T-helper 17 cell (primary cell): Measurements from ENCODE around the gene TRIM75. TPM values are rescaled to one million over a fixed set of nuclear protein-coding genes. Genes with fewer than 3 reads are reported as not detected.
"Not testable (repeated sequence)": the region's sequence is repeated elsewhere in the genome, so short reads cannot be mapped to it uniquely, and the experiment has no call there.

Experiments used
- ATAC-seq: fragments of 150-1000 bp; cut with Tn5 transposase; 2 replicates; pipeline ENCODE4 v1.10.0; 2021; ENCODE audit warnings: mild to moderate bottlenecking, moderate library complexity
- DNase-seq, 3 donors: peaks; one replicate each; pipeline versions ENCODE4 v3.0.0 to v3.0.0-alpha.2; 2020 to 2021
- H3K9me3 ChIP-seq: one replicate; pipeline ENCODE4 v1.7.0; 2013; ENCODE audit warnings: low read length, mild to moderate bottlenecking; ENCODE audit not compliant: control insufficient read depth, poor library complexity, severe bottlenecking
- H3K27ac Mint-ChIP-seq: one replicate; pipeline ENCODE4 v1.8.0; 2022; ENCODE audit warnings: mild to moderate bottlenecking, moderate library complexity, mixed read lengths
- H3K27me3 Mint-ChIP-seq: one replicate; pipeline ENCODE4 v1.8.0; 2022; ENCODE audit warnings: mixed read lengths
- H3K36me3 Mint-ChIP-seq: one replicate; pipeline ENCODE4 v1.8.0; 2022; ENCODE audit warnings: low read depth, mixed read lengths
- H3K4me1 Mint-ChIP-seq: one replicate; pipeline ENCODE4 v1.8.0; 2022; ENCODE audit warnings: mild to moderate bottlenecking, mixed read lengths
- H3K4me3 Mint-ChIP-seq: one replicate; pipeline ENCODE4 v1.8.0; 2022; ENCODE audit warnings: mild to moderate bottlenecking, moderate library complexity, mixed read lengths
- total RNA-seq, 4 donors: library from RNA in 2 of 4; stranded (reverse) in 2 of 4; gene quantifications; one replicate each; pipeline ENCODE4 v1.2.3 and lab custom pipeline; 2022 to 2026

TRIM75 gene
- total RNA-seq, 2 donors from 2014 or later: not detected

DNA sequence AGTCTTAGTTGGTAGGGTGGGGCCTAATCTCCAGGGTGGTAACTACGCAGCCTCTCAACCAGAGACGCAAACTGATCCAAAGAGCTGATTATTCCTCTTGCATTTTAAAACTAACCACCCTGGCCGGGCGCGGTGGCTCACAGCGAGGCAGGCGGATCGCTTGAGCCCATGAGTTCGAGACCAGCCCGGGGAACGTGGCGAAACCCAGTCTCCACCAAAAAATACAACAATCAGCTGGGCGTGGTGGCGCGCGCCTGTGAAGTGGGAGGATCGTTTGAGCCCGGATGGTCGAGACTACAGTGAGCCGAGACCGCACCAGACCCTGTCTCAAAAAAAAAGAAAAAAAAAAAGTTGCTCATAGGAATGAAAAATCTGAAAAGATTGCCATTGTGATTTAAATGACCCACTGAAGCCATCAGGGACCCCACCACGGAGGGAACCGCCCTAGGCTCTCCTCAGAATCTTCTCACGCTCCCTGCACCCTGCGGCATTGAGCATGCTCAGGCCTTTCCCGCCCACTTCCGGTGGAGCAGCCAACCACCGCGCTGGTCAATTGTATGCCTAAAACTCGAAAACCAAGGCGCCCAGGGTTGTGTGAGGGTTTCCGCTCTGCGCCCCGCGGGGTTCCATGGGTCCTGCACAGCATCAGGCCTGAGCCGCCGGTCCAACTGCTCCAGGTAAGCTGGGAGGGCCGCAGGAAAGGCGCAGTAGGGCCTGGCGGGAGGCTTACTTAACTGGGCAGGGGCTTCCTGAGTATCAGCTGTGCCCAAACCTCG lies 22.0 kb upstream of the TRIM75 start, which contains the start of gene TRIM60:
Gene TRIM60, plus strand, starts transcription at position 564 of the 776 bp plus-strand sequence. CDS start 8,074 bp downstream, outside the sequence.
- H3K9me3 ChIP-seq: no peaks in the 10 kb centered on the region
- DNase-seq (no peak), ATAC-seq (no peak)
- peak within 1 kb of the TSS; percentile 2 for H3K27ac Mint-ChIP-seq
- no peaks in the 10 kb centered on the region for H3K36me3 Mint-ChIP-seq
- H3K4me3 Mint-ChIP-seq: no peak within 1 kb of the TSS
- H3K27me3 Mint-ChIP-seq: peaks cover 16% of the 10 kb centered on the region
- H3K4me1 Mint-ChIP-seq: no peaks in the 10 kb centered on the region

DNA sequence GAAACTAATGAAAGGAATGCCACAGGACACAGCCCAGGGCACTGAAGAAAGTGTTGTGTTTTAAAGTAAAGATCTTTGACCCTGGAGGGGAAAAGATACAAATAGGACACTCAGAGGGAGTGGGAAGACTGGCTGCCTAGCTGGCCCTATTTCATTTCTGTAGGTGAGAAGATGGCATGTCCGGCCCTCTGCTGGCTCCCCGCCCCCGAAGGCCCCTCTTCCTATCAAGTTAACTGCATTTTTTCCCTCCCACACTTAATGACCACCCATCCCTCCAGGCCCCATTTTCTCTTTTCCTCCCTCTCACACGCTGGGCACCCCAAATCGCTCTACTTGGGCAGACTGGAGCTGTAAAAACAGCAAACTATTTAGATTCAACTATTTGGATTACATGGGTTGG lies 5.5 kb upstream of the TRIM75 start:
- Mint-ChIP-seq H3K27ac (no peak overlapping the region), H3K4me3 (no peak overlapping the region), H3K36me3 (no peaks in the 10 kb centered on the region), H3K4me1 (no peaks in the 10 kb centered on the region), H3K27me3 (peaks cover 7% of the 10 kb centered on the region)
- no peak for DNase-seq
- no peaks in the 10 kb centered on the region for H3K9me3 ChIP-seq
- ATAC-seq: no peak

DNA sequence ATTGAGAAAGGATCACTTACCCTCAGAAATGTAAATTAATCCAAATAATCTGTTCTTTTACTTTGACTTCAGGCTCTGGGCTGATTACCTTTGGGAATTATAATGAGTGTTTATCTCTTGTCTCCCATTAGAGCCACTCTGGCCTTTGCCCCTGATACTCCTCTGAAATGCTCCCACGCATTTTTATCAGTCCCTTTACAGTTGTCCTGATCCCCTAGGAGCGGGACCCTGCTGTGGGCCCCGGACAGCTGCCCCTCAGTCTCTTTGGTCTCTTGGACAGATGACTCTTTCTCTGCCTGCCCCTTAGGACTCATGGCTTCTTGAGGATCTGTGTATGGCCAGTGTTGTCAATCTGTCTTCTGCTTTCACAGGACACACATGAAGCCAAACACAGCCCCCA lies 1.0 kb upstream of the TRIM75 start:
- Mint-ChIP-seq H3K36me3 (no peaks in the 10 kb centered on the region), H3K27ac (no peak overlapping the region), H3K4me3 (no peak overlapping the region), H3K4me1 (no peaks in the 10 kb centered on the region), H3K27me3 (peaks cover 8% of the 10 kb centered on the region)
- DNase-seq: no peak
- no peaks in the 10 kb centered on the region for H3K9me3 ChIP-seq
- ATAC-seq: no peak

DNA sequence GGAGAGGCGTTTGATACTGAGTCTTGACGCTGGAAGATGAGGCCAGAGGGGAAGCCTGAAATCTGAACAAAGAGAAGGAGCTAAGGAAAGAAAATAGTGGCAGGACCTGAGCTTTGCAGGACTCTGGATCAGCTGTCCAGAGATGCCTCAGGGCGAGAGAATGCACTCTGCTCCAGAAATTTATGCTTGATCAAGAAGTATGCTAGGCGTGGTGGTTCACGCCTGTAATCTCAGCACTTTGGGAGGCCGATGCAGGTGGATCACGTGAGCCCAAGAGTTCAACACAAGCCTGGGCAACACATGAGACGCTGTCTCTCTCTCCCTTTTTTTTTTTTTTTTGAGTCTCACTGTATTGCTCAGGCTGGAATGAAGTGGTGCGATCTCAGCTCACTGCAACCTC lies 1.9 kb downstream of the TRIM75 start:
- H3K27ac Mint-ChIP-seq: no peak overlapping the region
- H3K27me3 Mint-ChIP-seq: peaks cover 12% of the 10 kb centered on the region
- H3K9me3 ChIP-seq: no peaks in the 10 kb centered on the region
- H3K4me1 Mint-ChIP-seq: no peaks in the 10 kb centered on the region
- H3K36me3 Mint-ChIP-seq: no peaks in the 10 kb centered on the region
- H3K4me3 Mint-ChIP-seq: no peak overlapping the region
- DNase-seq (no peak), ATAC-seq (no peak)

DNA sequence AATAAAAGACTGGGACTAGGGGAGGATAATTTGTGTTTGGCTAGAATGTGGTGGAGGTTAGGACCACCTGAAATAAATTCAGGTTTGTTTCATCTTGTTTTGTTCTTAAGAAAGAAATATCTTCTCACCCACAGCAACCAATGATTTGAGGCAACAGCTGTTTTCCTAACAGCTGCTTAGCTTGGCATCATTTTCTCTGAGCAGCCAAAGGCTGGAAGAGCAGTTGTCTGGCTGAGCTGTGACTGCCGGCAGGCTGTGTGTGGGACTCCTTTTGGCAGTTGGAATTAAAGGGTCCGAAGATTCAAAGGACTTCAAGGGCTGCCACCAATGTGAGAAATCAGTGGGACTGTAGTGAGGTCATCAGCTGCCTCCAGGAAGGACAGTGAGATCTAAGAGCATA lies 5.0 kb downstream of the TRIM75 start:
- no peaks in the 10 kb centered on the region for H3K36me3 Mint-ChIP-seq
- no peak overlapping the region for H3K4me3 Mint-ChIP-seq
- H3K9me3 ChIP-seq: no peaks in the 10 kb centered on the region
- peaks cover 4% of the 10 kb centered on the region for H3K27me3 Mint-ChIP-seq
- H3K27ac Mint-ChIP-seq: no peak overlapping the region
- H3K4me1 Mint-ChIP-seq: no peaks in the 10 kb centered on the region
- ATAC-seq: no peak
- DNase-seq: no peak

DNA sequence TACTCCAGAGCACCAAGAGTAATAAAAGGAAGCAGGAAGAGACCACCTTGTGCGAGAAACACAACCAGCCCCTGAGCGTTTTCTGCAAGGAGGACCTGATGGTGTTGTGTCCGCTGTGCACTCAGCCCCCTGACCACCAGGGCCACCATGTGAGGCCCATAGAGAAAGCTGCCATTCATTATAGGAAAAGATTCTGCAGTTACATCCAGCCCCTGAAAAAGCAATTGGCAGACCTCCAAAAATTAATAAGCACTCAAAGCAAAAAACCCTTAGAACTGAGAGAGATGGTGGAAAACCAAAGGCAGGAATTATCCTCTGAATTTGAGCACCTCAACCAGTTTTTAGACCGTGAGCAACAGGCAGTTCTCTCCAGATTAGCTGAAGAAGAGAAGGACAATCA lies 5.7 kb downstream of the TRIM75 start:
- H3K27ac Mint-ChIP-seq: no peak overlapping the region
- H3K36me3 Mint-ChIP-seq: no peaks in the 10 kb centered on the region
- H3K27me3 Mint-ChIP-seq: peaks cover 4% of the 10 kb centered on the region
- no peaks in the 10 kb centered on the region for H3K9me3 ChIP-seq
- DNase-seq: no peak
- H3K4me1 Mint-ChIP-seq: no peaks in the 10 kb centered on the region
- ATAC-seq: no peak
- H3K4me3 Mint-ChIP-seq: no peak overlapping the region

DNA sequence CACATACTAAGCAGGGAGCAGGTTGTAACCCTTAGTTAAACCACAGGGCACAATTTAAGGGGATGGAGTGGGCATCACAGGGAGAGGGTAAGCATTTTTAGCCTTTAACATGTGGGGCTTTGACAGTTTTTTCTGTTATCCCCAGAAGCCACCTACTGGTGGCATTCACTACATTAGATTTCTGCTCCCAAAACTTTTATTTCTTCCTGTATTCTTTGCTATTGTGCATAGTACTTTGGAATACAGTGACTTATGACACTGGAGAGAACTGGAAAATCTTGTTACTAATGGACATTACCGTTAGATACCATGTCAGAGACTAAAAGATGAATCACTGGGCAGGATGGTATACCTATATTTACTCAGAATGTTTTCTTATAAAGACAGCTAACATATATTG lies 7.3 kb downstream of the TRIM75 start:
- H3K9me3 ChIP-seq: no peaks in the 10 kb centered on the region
- ATAC-seq (no peak), DNase-seq (no peak)
- no peak overlapping the region for H3K27ac Mint-ChIP-seq
- H3K36me3 Mint-ChIP-seq: no peaks in the 10 kb centered on the region
- H3K4me1 Mint-ChIP-seq: no peaks in the 10 kb centered on the region
- H3K4me3 Mint-ChIP-seq: no peak overlapping the region
- peaks cover 4% of the 10 kb centered on the region for H3K27me3 Mint-ChIP-seq

DNA sequence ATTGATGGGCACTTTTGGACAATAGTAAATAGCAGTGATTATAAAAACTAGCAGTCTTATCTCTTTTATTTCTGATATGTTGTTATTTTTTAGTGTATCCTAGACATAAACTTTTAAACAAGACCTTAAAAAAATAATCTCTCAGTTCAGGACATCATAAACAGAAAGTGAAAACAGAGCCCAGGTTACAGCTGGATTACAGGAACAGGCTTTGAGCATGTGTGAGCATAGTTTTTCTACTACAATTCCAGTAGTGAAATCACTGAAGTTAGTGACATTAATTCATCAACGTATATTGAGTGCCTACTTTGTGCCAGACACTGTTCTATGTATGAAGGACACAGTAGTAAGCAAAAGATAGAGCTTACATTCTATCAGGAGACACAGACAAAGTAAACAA lies 16.9 kb downstream of the TRIM75 start:
- Mint-ChIP-seq H3K4me3 (no peak overlapping the region), H3K36me3 (peaks cover 3% of the 10 kb centered on the region), H3K27me3 (no peaks in the 10 kb centered on the region), H3K27ac (peak overlapping the region; percentile 3), H3K4me1 (no peaks in the 10 kb centered on the region)
- ATAC-seq: no peak
- H3K9me3 ChIP-seq: no peaks in the 10 kb centered on the region
- no peak for DNase-seq

DNA sequence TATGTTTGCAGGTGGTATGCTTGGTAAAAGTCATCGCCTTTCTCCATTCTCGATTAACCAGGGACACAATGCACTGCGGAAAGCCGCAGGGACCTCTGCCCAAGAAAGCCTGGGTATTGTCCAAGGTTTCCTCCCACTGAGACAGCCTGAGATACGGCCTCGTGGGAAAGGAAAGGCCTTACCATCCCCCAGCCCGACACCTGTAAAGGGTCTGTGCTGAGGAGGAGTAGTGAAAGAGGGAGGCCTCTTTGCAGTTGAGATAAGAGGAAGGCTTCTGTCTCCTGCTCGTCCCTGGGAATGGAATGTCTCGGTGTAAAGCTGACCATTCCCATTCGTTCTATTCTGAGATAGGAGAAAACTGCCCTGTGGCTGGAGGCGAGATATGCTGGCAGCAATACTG lies 19.7 kb downstream of the TRIM75 start:
- H3K27me3 Mint-ChIP-seq, H3K36me3 Mint-ChIP-seq, H3K9me3 ChIP-seq, H3K27ac Mint-ChIP-seq, ATAC-seq, H3K4me1 Mint-ChIP-seq, DNase-seq, H3K4me3 Mint-ChIP-seq: not testable (repeated sequence)

DNA sequence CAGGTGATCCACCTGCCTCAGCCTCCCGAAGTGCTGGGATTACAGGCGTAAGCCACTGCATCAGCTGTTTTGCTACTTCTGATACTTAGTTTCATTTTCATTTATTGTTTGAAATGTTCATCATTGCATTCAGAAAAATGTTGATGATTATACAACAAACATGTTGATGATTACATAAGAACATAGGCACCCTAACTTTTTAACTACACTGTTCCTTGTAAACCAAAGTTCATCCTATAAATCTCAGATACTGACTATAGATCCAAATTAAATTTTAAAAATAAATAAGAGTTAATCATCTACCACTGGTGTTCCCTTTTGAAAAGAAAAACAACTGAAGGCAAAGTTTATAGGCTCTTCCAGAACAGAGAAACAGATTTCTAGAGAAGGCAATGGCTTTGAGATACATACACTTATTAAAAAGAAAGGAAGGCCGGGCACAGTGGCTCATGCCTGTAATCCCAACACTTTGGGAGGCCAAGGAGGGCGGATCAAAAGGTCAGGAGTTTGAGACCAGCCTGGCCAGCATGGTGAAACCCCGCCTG lies 23.4 kb downstream of the TRIM75 start:
- Mint-ChIP-seq H3K27ac (no peak overlapping the region), H3K36me3 (peaks cover 3% of the 10 kb centered on the region), H3K27me3 (no peaks in the 10 kb centered on the region), H3K4me3 (no peak overlapping the region), H3K4me1 (no peaks in the 10 kb centered on the region)
- H3K9me3 ChIP-seq: no peaks in the 10 kb centered on the region
- no peak for DNase-seq
- ATAC-seq: no peak

DNA sequence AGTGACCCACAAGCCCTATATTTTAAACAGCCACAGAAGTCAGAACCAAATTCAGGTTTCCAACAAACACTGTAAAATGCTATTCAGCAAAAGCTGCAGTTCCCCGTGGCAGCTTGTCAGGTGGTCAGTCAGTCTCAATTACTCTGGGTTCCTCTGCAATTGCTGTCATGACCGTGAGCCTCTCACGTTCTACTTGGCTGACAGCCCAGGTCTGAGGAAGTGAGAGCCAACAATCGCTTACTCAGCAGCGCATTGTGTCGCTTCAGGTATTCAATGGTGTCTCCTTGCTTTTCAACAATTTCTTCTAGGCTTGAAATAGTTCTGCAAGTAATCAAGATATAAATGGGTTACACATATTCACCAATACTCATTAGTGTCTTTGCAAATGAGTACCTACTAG lies 25.8 kb downstream of the TRIM75 start:
- no peak for ATAC-seq
- DNase-seq: no peak
- H3K36me3 Mint-ChIP-seq: no peaks in the 10 kb centered on the region

DNA sequence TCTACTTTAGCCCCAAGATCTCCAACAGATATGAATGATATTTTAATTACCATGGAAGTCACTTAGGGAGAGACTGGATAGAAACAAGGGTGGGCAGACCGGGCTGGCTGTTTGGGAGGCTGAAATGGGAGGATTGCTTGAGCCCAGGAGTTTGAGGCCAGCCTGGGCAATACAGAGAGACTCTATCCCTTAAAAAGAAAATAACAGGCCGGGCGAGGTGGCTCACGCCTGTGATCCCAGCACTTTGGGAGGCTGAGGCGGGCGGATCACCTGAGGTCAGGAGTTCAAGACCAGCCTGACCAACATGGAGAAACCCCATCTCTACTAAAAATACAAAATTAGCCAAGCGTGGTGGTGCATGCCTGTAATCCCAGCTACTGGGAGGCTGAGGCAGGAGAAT lies 31.1 kb downstream of the TRIM75 start:
- not testable (repeated sequence) for H3K9me3 ChIP-seq, H3K27me3 Mint-ChIP-seq, H3K4me1 Mint-ChIP-seq, H3K4me3 Mint-ChIP-seq, H3K27ac Mint-ChIP-seq, ATAC-seq, DNase-seq, H3K36me3 Mint-ChIP-seq

More for the DNA sequence above, 25.8 kb downstream of the TRIM75 start:
- H3K4me3 Mint-ChIP-seq: no peak overlapping the region
- no peaks in the 10 kb centered on the region for H3K4me1 Mint-ChIP-seq
- H3K9me3 ChIP-seq: no peaks in the 10 kb centered on the region
- no peaks in the 10 kb centered on the region for H3K27me3 Mint-ChIP-seq
- H3K27ac Mint-ChIP-seq: no peak overlapping the region

DNA sequence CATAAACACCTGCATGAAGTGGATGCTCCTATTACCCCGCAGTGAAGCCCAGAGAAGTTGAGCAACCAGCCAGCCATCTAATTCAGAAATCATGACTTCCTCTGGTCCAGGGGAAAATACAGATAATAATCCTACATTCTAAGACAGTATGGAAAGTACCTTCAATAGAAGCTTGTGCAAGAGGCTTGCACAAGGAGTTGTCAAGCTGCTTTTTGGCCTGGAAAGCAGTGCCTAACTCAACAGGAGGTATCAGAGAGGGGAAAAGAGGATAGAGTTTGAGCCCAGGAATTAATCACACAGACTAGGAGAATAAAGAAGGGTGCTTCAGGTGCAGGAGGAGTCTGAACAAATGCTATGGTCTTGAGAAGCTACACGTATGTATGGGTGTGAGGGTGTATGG lies 32.3 kb downstream of the TRIM75 start:
- H3K9me3 ChIP-seq: no peaks in the 10 kb centered on the region
- H3K36me3 Mint-ChIP-seq: peaks cover 9% of the 10 kb centered on the region
- no peak overlapping the region for H3K4me3 Mint-ChIP-seq
- H3K4me1 Mint-ChIP-seq: peaks cover 5% of the 10 kb centered on the region
- H3K27me3 Mint-ChIP-seq: no peaks in the 10 kb centered on the region
- DNase-seq: no peak
- H3K27ac Mint-ChIP-seq: peak overlapping the region; percentile 27
- ATAC-seq: no peak

DNA sequence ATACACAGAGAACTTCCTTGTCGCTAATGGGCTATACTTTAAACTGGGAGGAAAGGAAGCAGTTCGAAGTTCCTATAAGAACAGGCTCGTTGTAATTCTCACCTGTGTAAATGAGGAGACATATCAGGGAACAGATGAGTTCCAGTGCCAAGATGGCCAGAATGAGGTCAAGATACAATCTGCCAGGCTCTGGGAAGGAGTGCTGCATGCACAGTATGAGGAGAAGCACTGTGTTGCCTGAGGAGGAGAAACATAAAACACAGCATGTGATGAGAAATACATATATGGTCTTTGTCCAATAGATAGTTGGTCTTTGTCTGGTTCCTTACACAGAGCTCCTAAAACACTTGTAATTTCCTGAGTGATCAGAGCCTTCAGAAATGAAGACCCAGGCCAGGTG lies 34.7 kb downstream of the TRIM75 start:
- Mint-ChIP-seq H3K36me3 (peaks cover 9% of the 10 kb centered on the region), H3K27me3 (no peaks in the 10 kb centered on the region)

More for the DNA sequence above, 34.7 kb downstream of the TRIM75 start:
- H3K4me3 Mint-ChIP-seq: no peak overlapping the region
- ATAC-seq: no peak
- H3K9me3 ChIP-seq: no peaks in the 10 kb centered on the region
- DNase-seq: no peak
- no peak overlapping the region for H3K27ac Mint-ChIP-seq
- H3K4me1 Mint-ChIP-seq: peaks cover 5% of the 10 kb centered on the region
